A549 (cell line): Measurements from ENCODE around the gene ILK. TPM values are rescaled to one million over a fixed set of nuclear protein-coding genes. Genes with fewer than 3 reads are reported as not detected.
A peak's percentile ranks its signal among the peaks of the same experiment; 100 is the strongest.

ENCODE experiments used
- ATAC-seq, 2 experiments: fragments of 200-7000 bp in 1 of 2; fragments of >200 bp in 1 of 2; cut with Nextera tagmentation in 1 of 2; cut with Tn5 transposase in 1 of 2; 3 replicates each; pipeline versions ENCODE4 v1.8.0 to v1.9.1; 2018 to 2020; ENCODE audit warnings: mild to moderate bottlenecking in 1 of 2, moderate library complexity in 1 of 2
- CTCF ChIA-PET: fragments of 300-600 bp; sonication (Branson Sonifier 250); formaldehyde crosslinking; extraction: SDS; loops from one replicate; lab custom pipeline; 2021; ENCODE audit warnings: antibody characterized with exemption, inconsistent platforms; lab: Yijun Ruan, JAX
- POLR2A ChIA-PET: fragments of 350-600 bp; formaldehyde crosslinking; extraction: SDS; loops from one replicate; lab custom pipeline; 2021; ENCODE audit warnings: antibody characterized with exemption, inconsistent platforms; lab: Yijun Ruan, JAX
- DNase-seq, 2 experiments: peaks; one replicate each; pipeline versions ENCODE4 v3.0.0 to v3.0.0-alpha.2; 2011 to 2016; ENCODE audit warnings: low read depth in 1 of 2, low spot score in 1 of 2
- FAIRE-seq: peaks from 2 replicates; lab custom pipeline; 2011; peaks lifted over from hg19 to GRCh38; lab: Jason Lieb, UNC
- H3K27ac ChIP-seq, 2 experiments: fragments of >200 bp; sonication (Bioruptor Twin); formaldehyde crosslinking; 3 replicates each; pipeline ENCODE4 v1.5.1; 2016 to 2017
- H3K4me1 ChIP-seq: fragments of >200 bp; sonication (Bioruptor Twin); formaldehyde crosslinking; 3 replicates; pipeline ENCODE4 v1.6.1; 2016
- H3K4me2 ChIP-seq: fragments of >200 bp; sonication (Bioruptor Twin); formaldehyde crosslinking; 3 replicates; pipeline ENCODE4 v1.6.1; 2016
- H3K4me3 ChIP-seq: fragments of >200 bp; sonication (Bioruptor Twin); formaldehyde crosslinking; 3 replicates; pipeline ENCODE4 v1.5.1; 2016
- H3K9me3 ChIP-seq: fragments of >200 bp; sonication (Bioruptor Twin); formaldehyde crosslinking; 3 replicates; pipeline ENCODE4 v1.6.1; 2016
- BHLHE40 ChIP-seq: IDR thresholded peaks from 2 replicates; pipeline ENCODE4 v1.6.1; 2012; ENCODE audit warnings: low read depth, low read length, inconsistent platforms
- CHD2 ChIP-seq: fragments of 150-350 bp; IDR thresholded peaks from 2 replicates; pipeline ENCODE4 v1.6.1; 2014; ENCODE audit warnings: low read length; ENCODE audit not compliant: partially characterized antibody
- CHD4 ChIP-seq: fragments of 200-600 bp; sonication (generic); IDR thresholded peaks from 2 replicates; pipeline ENCODE4 v1.6.1; 2016; ENCODE audit warnings: antibody characterized with exemption, mild to moderate bottlenecking, borderline replicate concordance
- ELK1 ChIP-seq: fragments of 150-350 bp; IDR thresholded peaks from 2 replicates; pipeline ENCODE4 v1.6.1; 2014; ENCODE audit warnings: low read depth, mild to moderate bottlenecking, low read length
- ESRRA ChIP-seq: fragments of 150-350 bp; IDR thresholded peaks from 2 replicates; pipeline ENCODE4 v1.6.1; 2014; ENCODE audit warnings: mild to moderate bottlenecking, low read length, borderline replicate concordance
- FOSB ChIP-seq: fragments of 250-450 bp; sonication (Bioruptor Pico); IDR thresholded peaks from 2 replicates; pipeline ENCODE4 v1.5.0; 2020; ENCODE audit warnings: mild to moderate bottlenecking, moderate library complexity
- HDAC2 ChIP-seq: fragments of 200-600 bp; sonication (generic); IDR thresholded peaks from 2 replicates; pipeline ENCODE4 v1.6.1; 2016
- JUNB ChIP-seq: fragments of >200 bp; sonication (Bioruptor Twin); formaldehyde crosslinking; IDR thresholded peaks from 2 replicates; pipeline ENCODE4 v1.6.1; 2016
- KDM5A ChIP-seq: fragments of 200-600 bp; sonication (generic); IDR thresholded peaks from 2 replicates; pipeline ENCODE4 v1.6.1; 2016; ENCODE audit warnings: antibody characterized with exemption, mild to moderate bottlenecking
- MAFK ChIP-seq: fragments of 450-650 bp; IDR thresholded peaks from 2 replicates; pipeline ENCODE4 v1.6.1; 2014; ENCODE audit not compliant: partially characterized antibody
- MYC ChIP-seq: IDR thresholded peaks from 2 replicates; pipeline ENCODE4 v1.6.1; 2012; ENCODE audit warnings: mild to moderate bottlenecking, inconsistent platforms, low read length, improper control_type of control experiment, borderline replicate concordance
- NPAS2 ChIP-seq: fragments of 250-450 bp; sonication (Bioruptor Pico); IDR thresholded peaks from 2 replicates; pipeline ENCODE4 v1.8.0; 2022; ENCODE audit warnings: mild to moderate bottlenecking, moderate library complexity, borderline replicate concordance
- POLR2A ChIP-seq: IDR thresholded peaks from 2 replicates; pipeline ENCODE4 v1.6.1; 2012; ENCODE audit warnings: mild to moderate bottlenecking, low read length
- RAD21 ChIP-seq, 2 experiments: fragments of >200 bp in 1 of 2; sonication (Bioruptor Twin) in 1 of 2; formaldehyde crosslinking in 1 of 2; IDR thresholded peaks in 1 of 2; conservative IDR thresholded peaks in 1 of 2; 2 replicates in 1 of 2; 3 replicates in 1 of 2; pipeline ENCODE4 v1.6.1; 2012 to 2018; ENCODE audit warnings: inconsistent platforms in 1 of 2
- REST ChIP-seq: fragments of 200-600 bp; sonication (generic); IDR thresholded peaks from 2 replicates; pipeline ENCODE4 v1.6.1; 2016; ENCODE audit warnings: antibody characterized with exemption, mild to moderate bottlenecking, moderate library complexity
- RFX5 ChIP-seq: fragments of 450-650 bp; IDR thresholded peaks from 2 replicates; pipeline ENCODE4 v1.7.1; 2014; ENCODE audit warnings: antibody characterized with exemption, mild to moderate bottlenecking, moderate library complexity
- SREBF2 ChIP-seq: fragments of 450-650 bp; IDR thresholded peaks from 2 replicates; pipeline ENCODE4 v1.6.1; 2014; ENCODE audit warnings: mild to moderate bottlenecking, moderate library complexity
- ZC3H11A ChIP-seq: fragments of 450-650 bp; IDR thresholded peaks from 2 replicates; pipeline ENCODE4 v1.6.1; 2014; ENCODE audit warnings: antibody characterized with exemption, mild to moderate bottlenecking
- WGBS: methylation state at CpG from one replicate; pipeline ENCODE4 v1.1.6; 2017; ENCODE audit errors: missing lambda C conversion rate; 5-methylcytosine and 5-hydroxymethylcytosine counted together
- polyA plus RNA-seq, 4 experiments: library from polyadenylated mRNA; depleted of rRNA in 3 of 4; stranded (reverse); fragments of >200 nt; fragmentation: RNase III in 1 of 4; extraction: RNeasy Plus Mini Kit Qiagen cat#74134 plus additional on column Dnase treatment in 1 of 4; gene quantifications; 2 replicates in 3 of 4; 3 replicates in 1 of 4; pipeline ENCODE4 v1.2.3, GENCODE V29; 2011 to 2017

The ILK gene
- polyA plus RNA-seq, 2 of the 4 experiments (the other 2 are of a cell fraction): 108 to 109 TPM

GRCh38 chr11:6568191-6568918 is 35.2 kb upstream of the ILK start:
- POLR2A ChIA-PET: no interaction called here
- peak in 1 of 2 experiments; percentile 24 for DNase-seq
- no peak for FAIRE-seq
- WGBS: 100% methylated on average over 3 of the region's 4 CpGs
- CTCF ChIA-PET: interaction anchor here (1.1 to 1.6 kb wide), 4 partner anchors 15 to 84 kb away, joined by 3 to 5 read pairs (median 4); no protein-coding TSS in a partner anchor
- H3K4me1 ChIP-seq: peaks cover 6% of the 10 kb centered on the region; the same call in 2 of the 3 replicates
- TF ChIP-seq MAFK: peak; percentile 100
- TF ChIP-seq NPAS2: no peak
- TF ChIP-seq FOSB: no peak
- no peak for TF ChIP-seq HDAC2
- TF ChIP-seq POLR2A: no peak
- TF ChIP-seq ELK1: no peak
- TF ChIP-seq JUNB: no peak
- TF ChIP-seq SREBF2: no peak
- H3K9me3 ChIP-seq: no peaks in the 10 kb centered on the region
- H3K4me3 ChIP-seq: no peak overlapping the region
- H3K27ac ChIP-seq: peak overlapping the region in 1 of 2 experiments; percentile 9; a peak in 3 of 6 replicates
- H3K4me2 ChIP-seq: no peak overlapping the region
- ATAC-seq: peak in 1 of 2 experiments; percentile 14; a peak in 2 of 6 replicates

GRCh38 chr11:6569706-6570105 is 33.9 kb upstream of the ILK start:
- TF ChIP-seq BHLHE40 (no peak), RFX5 (no peak), CHD2 (no peak), REST (no peak), MYC (no peak), ESRRA (no peak), RAD21 (conservative IDR thresholded peaks at IDR 0.05 in 1 of 2, IDR thresholded peaks at IDR 0.05 in 1 of 2) (no peak), ZC3H11A (no peak), KDM5A (no peak), CHD4 (no peak)
- H3K9me3 ChIP-seq: no peaks in the 10 kb centered on the region
- FAIRE-seq (no peak), DNase-seq (no peak), ATAC-seq (no peak)
- 74% methylated on average over 5 of the region's 5 CpGs for WGBS
- no peak overlapping the region for H3K27ac ChIP-seq
- CTCF ChIA-PET: interaction anchor here (0.7 to 2.8 kb wide), 3 partner anchors 13 to 80 kb away, joined by 3 to 6 read pairs (median 3); no protein-coding TSS in a partner anchor
- POLR2A ChIA-PET: no interaction called here
- no peak overlapping the region for H3K4me3 ChIP-seq
- peaks cover 6% of the 10 kb centered on the region; the same call in 2 of the 3 replicates for H3K4me1 ChIP-seq
- H3K4me2 ChIP-seq: no peak overlapping the region
